B cell (primary cell): ENCODE data around the gene BRI3. TPM values are rescaled to one million over a fixed set of nuclear protein-coding genes. Genes with fewer than 3 reads are reported as not detected.

Experiments used
- ATAC-seq: fragments of 200-7000 bp; cut with Tn5 transposase; one replicate; pipeline ENCODE4 v1.10.0; 2021; ENCODE audit warnings: low read depth, mild to moderate bottlenecking, moderate number of reproducible peaks, moderate library complexity
- CTCF ChIA-PET: fragments of 350-600 bp; sonication (Branson Sonifier 250); formaldehyde crosslinking; loops from one replicate; lab custom pipeline; 2021; ENCODE audit warnings: antibody characterized with exemption, inconsistent platforms; lab: Charles Lee
- POLR2A ChIA-PET: fragments of 350-600 bp; sonication (Branson Sonifier 250); formaldehyde crosslinking; loops from one replicate; lab custom pipeline; 2021; ENCODE audit warnings: antibody characterized with exemption; lab: Charles Lee
- DNase-seq: peaks from one replicate; pipeline ENCODE4 v3.0.0; 2013
- H2AFZ ChIP-seq: 2 replicates; pipeline ENCODE4 v1.6.1; 2012; ENCODE audit warnings: mild to moderate bottlenecking, low read depth, low read length; ENCODE audit not compliant: insufficient read depth, poor library complexity, severe bottlenecking
- H3K27ac ChIP-seq, 2 donors: 1 replicate in 1 of 2; 2 replicates in 1 of 2; pipeline ENCODE4 v1.5.1; 2012 to 2013; ENCODE audit warnings: low read length in 2 of 2, mild to moderate bottlenecking in 2 of 2, moderate library complexity in 1 of 2
- H3K27me3 ChIP-seq, 4 experiments: fragments of 200-600 bp in 1 of 4; sonication (generic) in 1 of 4; replicated peaks in 1 of 4; 1 replicate in 2 of 4; 2 replicates in 2 of 4; pipeline versions ENCODE4 v1.6.1 to v1.7.0; 2013 to 2016; ENCODE audit warnings: low read length in 3 of 4, mild to moderate bottlenecking in 2 of 4, mixed read lengths in 1 of 4, moderate library complexity in 1 of 4; ENCODE audit not compliant: insufficient read depth in 4 of 4, control insufficient read depth in 3 of 4; ENCODE audit errors: control extremely low read depth in 1 of 4
- H3K36me3 ChIP-seq, 2 experiments: replicated peaks in 1 of 2; 1 replicate in 1 of 2; 2 replicates in 1 of 2; pipeline versions ENCODE4 v1.6.1 to v1.7.1; 2013; ENCODE audit warnings: low read length in 1 of 2; ENCODE audit not compliant: insufficient read depth in 2 of 2, control insufficient read depth in 1 of 2; ENCODE audit errors: control extremely low read depth in 1 of 2, extremely low read depth in 1 of 2
- H3K4me1 ChIP-seq, 2 donors: fragments of 200-600 bp in 1 of 2; sonication (generic) in 1 of 2; 1 replicate in 1 of 2; 2 replicates in 1 of 2; pipeline versions ENCODE4 v1.5.1 to v1.6.1; 2013 to 2017; ENCODE audit warnings: low read length in 2 of 2; ENCODE audit not compliant: control insufficient read depth in 2 of 2, insufficient read depth in 2 of 2
- H3K4me2 ChIP-seq: replicated peaks from 2 replicates; pipeline ENCODE3; 2012; ENCODE audit warnings: mild to moderate bottlenecking, low read depth, low read length; ENCODE audit not compliant: poor library complexity, severe bottlenecking
- H3K4me3 ChIP-seq, 5 experiments: fragments of 200-600 bp in 1 of 5; sonication (generic) in 1 of 5; 1 replicate in 3 of 5; 2 replicates in 2 of 5; pipeline versions ENCODE4 v1.5.1 to v1.7.0; 2011 to 2016; ENCODE audit warnings: low read length in 4 of 5, mild to moderate bottlenecking in 4 of 5, low read depth in 2 of 5, control low read depth in 1 of 5, moderate library complexity in 1 of 5; ENCODE audit not compliant: insufficient read depth in 1 of 5; ENCODE audit errors: control extremely low read depth in 1 of 5, extremely low read depth in 1 of 5
- H3K79me2 ChIP-seq: fragments of 200-600 bp; sonication (generic); one replicate; pipeline ENCODE4 v1.6.0; 2016; ENCODE audit warnings: low read length; ENCODE audit not compliant: control insufficient read depth, insufficient read depth
- H3K9ac ChIP-seq: fragments of 200-600 bp; sonication (generic); 2 replicates; pipeline ENCODE4 v1.6.1; 2017; ENCODE audit warnings: mild to moderate bottlenecking, low read length, moderate library complexity
- H3K9me3 ChIP-seq, 3 donors: one replicate each; pipeline versions ENCODE4 v1.6.1 to v1.7.1; 2013; ENCODE audit warnings: low read length in 2 of 3; ENCODE audit not compliant: control insufficient read depth in 2 of 3, insufficient read depth in 1 of 3; ENCODE audit errors: control extremely low read depth in 1 of 3
- H4K20me1 ChIP-seq: 2 replicates; pipeline ENCODE4 v1.6.0; 2012; ENCODE audit warnings: mild to moderate bottlenecking, low read length; ENCODE audit not compliant: insufficient read depth, control insufficient read depth, poor library complexity, severe bottlenecking
- H3K27ac Mint-ChIP-seq: one replicate; pipeline ENCODE4 v1.8.0; 2021; ENCODE audit warnings: mixed read lengths
- H3K27me3 Mint-ChIP-seq: one replicate; pipeline ENCODE4 v1.8.0; 2021; ENCODE audit warnings: mixed read lengths
- H3K4me1 Mint-ChIP-seq: one replicate; pipeline ENCODE4 v1.8.0; 2021; ENCODE audit warnings: mixed read lengths
- H3K4me3 Mint-ChIP-seq: one replicate; pipeline ENCODE4 v1.8.0; 2021; ENCODE audit warnings: mixed read lengths
- H3K9me3 Mint-ChIP-seq: one replicate; pipeline ENCODE4 v1.8.0; 2022; ENCODE audit warnings: mixed read lengths; ENCODE audit not compliant: insufficient read depth
- CTCF ChIP-seq: fragments of 200-600 bp; IDR thresholded peaks from one replicate; pipeline ENCODE4 v1.8.0; 2022; ENCODE audit warnings: antibody characterized with exemption, mild to moderate bottlenecking
- EZH2 ChIP-seq: IDR thresholded peaks from 2 replicates; pipeline ENCODE4 v1.6.1; 2012; ENCODE audit warnings: borderline replicate concordance, low read depth, mild to moderate bottlenecking, moderate library complexity, low read length; ENCODE audit not compliant: insufficient read depth, poor library complexity, severe bottlenecking
- WGBS: methylation state at CpG from one replicate; pipeline ENCODE4 v1.1.5; 2013; ENCODE audit warnings: missing lambda C conversion rate; ENCODE audit not compliant: insufficient coverage; 5-methylcytosine and 5-hydroxymethylcytosine counted together
- intact Hi-C: fragments of 100-400 bp; cut with micrococcal nuclease; formaldehyde crosslinking; loops from one replicate; pipeline ENCODE4 v1.10.0; 2022
- polyA plus RNA-seq: library from polyadenylated mRNA; depleted of rRNA; stranded (reverse); fragments of >200 nt; gene quantifications from 2 replicates; pipeline ENCODE4 v1.2.3, GENCODE V29; 2012
- total RNA-seq, 2 donors: library from RNA; stranded (reverse); fragments of 120-200 nt in 1 of 2; gene quantifications; 1 replicate in 1 of 2; 2 replicates in 1 of 2; pipeline versions ENCODE4 v1.2.3 to v1.2.4, GENCODE V29; 2013 to 2022

Gene BRI3
- total and polyA plus RNA-seq, 2 donors (not counting 1 experiment from before 2014, with no cell fraction given) = 21.6 to 86.7 TPM

- Histone ChIP-seq H3K79me2 (no peaks in the 10 kb centered on the region), H3K9ac (no peak overlapping the region), H3K27ac (no peak overlapping the region), H3K4me1 (peaks cover 0 to 3% of the 10 kb centered on the region in 2 donors), H3K27me3 (no peaks in the 10 kb centered on the region), H3K36me3 (peaks cover 1 to 10% of the 10 kb centered on the region in 2 experiments), H3K9me3 (no peaks in the 10 kb centered on the region), H2AFZ (no peak overlapping the region), H4K20me1 (peaks cover 7% of the 10 kb centered on the region), H3K4me3 (no peak overlapping the region), H3K4me2 (no peak overlapping the region)
- H3K9me3 Mint-ChIP-seq = no peaks in the 10 kb centered on the region
- WGBS = 93% methylated on average over 19 of the region's 19 CpGs
- no peaks in the 10 kb centered on the region for H3K27me3 Mint-ChIP-seq
- DNase-seq (no peak), ATAC-seq (no peak)
- POLR2A ChIA-PET = no interaction called here
- H3K4me1 Mint-ChIP-seq = no peaks in the 10 kb centered on the region
- H3K27ac Mint-ChIP-seq = no peak overlapping the region
- TF ChIP-seq CTCF = no peak
- no peak for TF ChIP-seq EZH2
- no peak overlapping the region for H3K4me3 Mint-ChIP-seq
- intact Hi-C loops = no loop called here
- CTCF ChIA-PET = interaction anchor here (0.9 to 1.3 kb wide), 4 partner anchors 106 to 545 kb away, joined by 3 to 7 read pairs (median 4); partner anchors contain the start of gene BAIAP2L1
These were observed 14.1 kb downstream of the BRI3 start for GRCh38 chr7:98295467-98296192.

GRCh38 chr7:98296833-98297232 is 15.3 kb downstream of the BRI3 start:
- 90% methylated on average over 12 of the region's 12 CpGs for WGBS
- H3K36me3 ChIP-seq = peaks cover 1 to 7% of the 10 kb centered on the region in 2 experiments
- POLR2A ChIA-PET = no interaction called here
- no peak overlapping the region for H3K27ac ChIP-seq
- H3K79me2 ChIP-seq = no peaks in the 10 kb centered on the region
- DNase-seq (no peak), ATAC-seq (no peak)
- H2AFZ ChIP-seq = no peak overlapping the region
- H3K27ac Mint-ChIP-seq = no peak overlapping the region
- H3K4me3 ChIP-seq = no peak overlapping the region
- H3K4me2 ChIP-seq = no peak overlapping the region
- CTCF ChIA-PET = interaction anchor here (0.6 kb wide), 1 partner anchor 12 kb away, joined by 3 read pairs; no protein-coding TSS in a partner anchor
- H3K4me1 Mint-ChIP-seq = no peaks in the 10 kb centered on the region
- no peaks in the 10 kb centered on the region for H3K27me3 Mint-ChIP-seq
- TF ChIP-seq CTCF (no peak), EZH2 (no peak)
- H3K27me3 ChIP-seq = no peaks in the 10 kb centered on the region
- H3K4me1 ChIP-seq = peaks cover 0 to 3% of the 10 kb centered on the region in 2 donors
- no peaks in the 10 kb centered on the region for H3K9me3 ChIP-seq
- intact Hi-C loops = no loop called here
- H3K9me3 Mint-ChIP-seq = no peaks in the 10 kb centered on the region
- H4K20me1 ChIP-seq = peaks cover 7% of the 10 kb centered on the region
- no peak overlapping the region for H3K4me3 Mint-ChIP-seq
- no peak overlapping the region for H3K9ac ChIP-seq
